Activated CD4-positive, alpha-beta T cell treated with anti-CD3 and anti-CD28 coated beads, Interleukin-2, amount 10 ng/mL, durations not matched to agents 7 days and 5 days (primary cell): ENCODE data around the gene CDH13. TPM values are rescaled to one million over a fixed set of nuclear protein-coding genes. Genes with fewer than 3 reads are reported as not detected.

ENCODE experiments used
- CTCF ChIA-PET: fragments of 350-600 bp; sonication (Branson Sonifier 250); formaldehyde crosslinking; loops from one replicate; lab custom pipeline; 2021; ENCODE audit warnings: antibody characterized with exemption; lab: Charles Lee
- POLR2A ChIA-PET: fragments of 350-600 bp; sonication (Branson Sonifier 250); formaldehyde crosslinking; loops from one replicate; lab custom pipeline; 2021; ENCODE audit warnings: antibody characterized with exemption; lab: Charles Lee
- DNase-seq: peaks from one replicate; pipeline ENCODE4 v3.0.0-alpha.2; 2020
- H3K27ac Mint-ChIP-seq: one replicate; pipeline ENCODE4 v1.8.0; 2021; ENCODE audit warnings: mild to moderate bottlenecking, moderate library complexity, mixed read lengths
- H3K27me3 Mint-ChIP-seq: one replicate; pipeline ENCODE4 v1.8.0; 2021; ENCODE audit warnings: mixed read lengths
- H3K36me3 Mint-ChIP-seq: one replicate; pipeline ENCODE4 v1.8.0; 2021; ENCODE audit warnings: low read depth, mixed read lengths
- H3K4me1 Mint-ChIP-seq: one replicate; pipeline ENCODE4 v1.8.0; 2021; ENCODE audit warnings: mixed read lengths
- H3K4me3 Mint-ChIP-seq: one replicate; pipeline ENCODE4 v1.8.0; 2021; ENCODE audit warnings: mild to moderate bottlenecking, moderate library complexity, mixed read lengths
- H3K9me3 Mint-ChIP-seq: one replicate; pipeline ENCODE4 v1.8.0; 2021; ENCODE audit warnings: mixed read lengths
- total RNA-seq, 2 experiments: library from RNA; stranded (reverse); gene quantifications; one replicate each; pipeline ENCODE4 v1.2.3, GENCODE V29; 2021

CDH13 gene
- total RNA-seq, 2 experiments from 2014 or later: not detected

GRCh38 chr16:82993926-82994325, 367.2 kb downstream of the CDH13 start:
- POLR2A ChIA-PET: no interaction called here
- no peak overlapping the region for H3K4me3 Mint-ChIP-seq
- H3K4me1 Mint-ChIP-seq: no peaks in the 10 kb centered on the region
- no peak overlapping the region for H3K27ac Mint-ChIP-seq
- CTCF ChIA-PET: no interaction called here
- no peaks in the 10 kb centered on the region for H3K9me3 Mint-ChIP-seq
- H3K36me3 Mint-ChIP-seq: no peaks in the 10 kb centered on the region
- no peaks in the 10 kb centered on the region for H3K27me3 Mint-ChIP-seq
- no peak for DNase-seq

GRCh38 chr16:82995286-82995923, 368.6 kb downstream of the CDH13 start:
- Mint-ChIP-seq H3K36me3 (no peaks in the 10 kb centered on the region), H3K27ac (no peak overlapping the region), H3K4me1 (no peaks in the 10 kb centered on the region), H3K4me3 (no peak overlapping the region), H3K9me3 (no peaks in the 10 kb centered on the region), H3K27me3 (no peaks in the 10 kb centered on the region)
- no peak for DNase-seq
- POLR2A ChIA-PET: no interaction called here
- CTCF ChIA-PET: no interaction called here

GRCh38 chr16:82995924-82996441, 369.2 kb downstream of the CDH13 start:
- no peaks in the 10 kb centered on the region for H3K36me3 Mint-ChIP-seq
- H3K4me1 Mint-ChIP-seq: no peaks in the 10 kb centered on the region
- H3K9me3 Mint-ChIP-seq: peaks cover 2% of the 10 kb centered on the region
- no peak overlapping the region for H3K27ac Mint-ChIP-seq
- CTCF ChIA-PET: no interaction called here
- no peak for DNase-seq
- no peaks in the 10 kb centered on the region for H3K27me3 Mint-ChIP-seq
- POLR2A ChIA-PET: no interaction called here
- H3K4me3 Mint-ChIP-seq: no peak overlapping the region

- no peak for DNase-seq
- Mint-ChIP-seq H3K4me1 (no peaks in the 10 kb centered on the region), H3K36me3 (no peaks in the 10 kb centered on the region), H3K4me3 (no peak overlapping the region), H3K9me3 (peaks cover 2% of the 10 kb centered on the region), H3K27ac (no peak overlapping the region), H3K27me3 (no peaks in the 10 kb centered on the region)
- ChIA-PET POLR2A (no interaction called here), CTCF (no interaction called here)
These were observed 370.0 kb downstream of the CDH13 start for GRCh38 chr16:82996814-82997213.

GRCh38 chr16:82999711-83000110, 372.9 kb downstream of the CDH13 start:
- POLR2A ChIA-PET: no interaction called here
- H3K4me3 Mint-ChIP-seq: no peak overlapping the region

GRCh38 chr16:83002351-83003334, 375.9 kb downstream of the CDH13 start:
- Mint-ChIP-seq H3K9me3 (peaks cover 2% of the 10 kb centered on the region), H3K4me1 (no peaks in the 10 kb centered on the region)
- POLR2A ChIA-PET: no interaction called here

More at GRCh38 chr16:82999711-83000110, 372.9 kb downstream of the CDH13 start:
- CTCF ChIA-PET: no interaction called here
- H3K27me3 Mint-ChIP-seq: no peaks in the 10 kb centered on the region
- no peaks in the 10 kb centered on the region for H3K36me3 Mint-ChIP-seq
- no peak for DNase-seq
- H3K9me3 Mint-ChIP-seq: peaks cover 2% of the 10 kb centered on the region
- no peaks in the 10 kb centered on the region for H3K4me1 Mint-ChIP-seq
- H3K27ac Mint-ChIP-seq: no peak overlapping the region

GRCh38 chr16:83004868-83005652, 378.3 kb downstream of the CDH13 start:
- ChIA-PET CTCF (interaction anchor here (0.6 kb wide), 1 partner anchor 477 kb away, joined by 3 read pairs; no protein-coding TSS in a partner anchor), POLR2A (interaction anchor here (0.6 kb wide), 1 partner anchor 238 kb away, joined by 3 read pairs; no protein-coding TSS in a partner anchor)
- Mint-ChIP-seq H3K9me3 (peaks cover 2% of the 10 kb centered on the region), H3K27ac (no peak overlapping the region), H3K4me3 (no peak overlapping the region), H3K36me3 (no peaks in the 10 kb centered on the region), H3K27me3 (no peaks in the 10 kb centered on the region), H3K4me1 (no peaks in the 10 kb centered on the region)
- DNase-seq: no peak

More at GRCh38 chr16:83002351-83003334, 375.9 kb downstream of the CDH13 start:
- Mint-ChIP-seq H3K27me3 (no peaks in the 10 kb centered on the region), H3K4me3 (no peak overlapping the region), H3K36me3 (no peaks in the 10 kb centered on the region), H3K27ac (no peak overlapping the region)
- CTCF ChIA-PET: interaction anchor here (0.6 kb wide), 1 partner anchor 54 kb away, joined by 3 read pairs; no protein-coding TSS in a partner anchor
- DNase-seq: no peak

- ChIA-PET POLR2A (interaction anchor here (0.6 kb wide), 1 partner anchor 238 kb away, joined by 3 read pairs; no protein-coding TSS in a partner anchor), CTCF (no interaction called here)
- H3K4me1 Mint-ChIP-seq: no peaks in the 10 kb centered on the region
- no peaks in the 10 kb centered on the region for H3K36me3 Mint-ChIP-seq
- H3K4me3 Mint-ChIP-seq: no peak overlapping the region
- DNase-seq: no peak
- peaks cover 2% of the 10 kb centered on the region for H3K9me3 Mint-ChIP-seq
- H3K27ac Mint-ChIP-seq: no peak overlapping the region
- H3K27me3 Mint-ChIP-seq: no peaks in the 10 kb centered on the region
These were observed 378.9 kb downstream of the CDH13 start for GRCh38 chr16:83005653-83006160.

GRCh38 chr16:83010776-83011720, 384.3 kb downstream of the CDH13 start:
- H3K27me3 Mint-ChIP-seq: no peaks in the 10 kb centered on the region
- no peak overlapping the region for H3K27ac Mint-ChIP-seq
- no peaks in the 10 kb centered on the region for H3K36me3 Mint-ChIP-seq
- ChIA-PET CTCF (no interaction called here), POLR2A (no interaction called here)
- H3K4me3 Mint-ChIP-seq: no peak overlapping the region
- no peaks in the 10 kb centered on the region for H3K9me3 Mint-ChIP-seq
- no peaks in the 10 kb centered on the region for H3K4me1 Mint-ChIP-seq
- no peak for DNase-seq

GRCh38 chr16:83011939-83012338, 385.2 kb downstream of the CDH13 start:
- POLR2A ChIA-PET: no interaction called here
- CTCF ChIA-PET: no interaction called here
- no peaks in the 10 kb centered on the region for H3K9me3 Mint-ChIP-seq
- no peaks in the 10 kb centered on the region for H3K36me3 Mint-ChIP-seq
- no peak overlapping the region for H3K4me3 Mint-ChIP-seq
- H3K27me3 Mint-ChIP-seq: no peaks in the 10 kb centered on the region
- H3K27ac Mint-ChIP-seq: no peak overlapping the region
- H3K4me1 Mint-ChIP-seq: no peaks in the 10 kb centered on the region
- DNase-seq: no peak

GRCh38 chr16:83013071-83013470, 386.3 kb downstream of the CDH13 start:
- no peaks in the 10 kb centered on the region for H3K36me3 Mint-ChIP-seq
- no peaks in the 10 kb centered on the region for H3K9me3 Mint-ChIP-seq
- no peak overlapping the region for H3K27ac Mint-ChIP-seq
- no peak for DNase-seq
- H3K4me1 Mint-ChIP-seq: no peaks in the 10 kb centered on the region
- ChIA-PET POLR2A (no interaction called here), CTCF (no interaction called here)
- no peak overlapping the region for H3K4me3 Mint-ChIP-seq
- H3K27me3 Mint-ChIP-seq: no peaks in the 10 kb centered on the region
